ENCODE measurements around the gene AFF3. TPM values are rescaled to one million over a fixed set of nuclear protein-coding genes. Genes with fewer than 3 reads are reported as not detected.

AFF3 gene
- total RNA-seq, 1 experiment from 2014 or later: 0.61 TPM

- Histone ChIP-seq H4K20me1 (ENCODE audit: insufficient read depth) (no peaks in the 10 kb centered on the region), H3K4me2 (ENCODE audit: low read length) (no peak overlapping the region), H3K27me3 (ENCODE audit: insufficient read depth, low read length) (peaks cover 68% of the 10 kb centered on the region), H3K4me3 (replicated peaks in 1 of 2; ENCODE audit: low read depth in 1 of 2, low read length in 2 of 2) (no peak overlapping the region), H3K9me2 (ENCODE audit: insufficient read depth) (no peaks in the 10 kb centered on the region; the same call in 1 of the 2 replicates), H3K79me2 (ENCODE audit: insufficient read depth, low read length) (no peaks in the 10 kb centered on the region), H3K9me3 (ENCODE audit: control insufficient read depth in 1 of 2, insufficient read depth in 1 of 2, low read depth in 1 of 2, low read length in 2 of 2) (no peaks in the 10 kb centered on the region), H2AFZ (ENCODE audit: low read depth, low read length, poor library complexity, severe bottlenecking) (no peak overlapping the region), H3K4me1 (ENCODE audit: control insufficient read depth in 1 of 2, insufficient read depth in 2 of 2, low read length in 2 of 2) (no peaks in the 10 kb centered on the region), H3K9ac (ENCODE audit: low read length) (no peak overlapping the region), H3K27ac (ENCODE audit: low read depth, low read length) (no peak overlapping the region), H3K36me3 (ENCODE audit: control insufficient read depth in 1 of 2, insufficient read depth in 2 of 2, low read length in 2 of 2) (no peaks in the 10 kb centered on the region)
- no TSS peak for BruUV-seq (replicated peaks)
- no peak for ATAC-seq
- TF ChIP-seq EGR1 (IDR thresholded peaks at IDR 0.05; ENCODE audit: low read depth) (no peak), JUND (IDR thresholded peaks at IDR 0.05) (no peak), POLR2AphosphoS5 (IDR thresholded peaks at IDR 0.05; ENCODE audit: low read depth, low read length) (no peak), YY1 (IDR thresholded peaks at IDR 0.05; ENCODE audit: extremely low read depth, insufficient replicate concordance, low read depth, low read length) (no peak), RAD21 (IDR thresholded peaks at IDR 0.05; ENCODE audit: low read depth) (no peak), CEBPB (IDR thresholded peaks at IDR 0.05; ENCODE audit: low read depth) (no peak), ZFX (IDR thresholded peaks at IDR 0.05) (no peak), CBX3 (IDR thresholded peaks at IDR 0.05; ENCODE audit: low read depth) (no peak), SIN3A (IDR thresholded peaks at IDR 0.05; ENCODE audit: low read depth) (no peak), TCF7L2 (IDR thresholded peaks at IDR 0.05; ENCODE audit: borderline replicate concordance, extremely low read depth, insufficient read depth, insufficient read length) (no peak), SP1 (IDR thresholded peaks at IDR 0.05; ENCODE audit: low read depth) (no peak), POLR2A (IDR thresholded peaks at IDR 0.05; ENCODE audit: borderline replicate concordance, extremely low read depth, insufficient read depth, insufficient read length) (no peak), ELF1 (IDR thresholded peaks at IDR 0.05; ENCODE audit: borderline replicate concordance, low read depth) (no peak)
- TF ChIP-seq, protein P1, sequence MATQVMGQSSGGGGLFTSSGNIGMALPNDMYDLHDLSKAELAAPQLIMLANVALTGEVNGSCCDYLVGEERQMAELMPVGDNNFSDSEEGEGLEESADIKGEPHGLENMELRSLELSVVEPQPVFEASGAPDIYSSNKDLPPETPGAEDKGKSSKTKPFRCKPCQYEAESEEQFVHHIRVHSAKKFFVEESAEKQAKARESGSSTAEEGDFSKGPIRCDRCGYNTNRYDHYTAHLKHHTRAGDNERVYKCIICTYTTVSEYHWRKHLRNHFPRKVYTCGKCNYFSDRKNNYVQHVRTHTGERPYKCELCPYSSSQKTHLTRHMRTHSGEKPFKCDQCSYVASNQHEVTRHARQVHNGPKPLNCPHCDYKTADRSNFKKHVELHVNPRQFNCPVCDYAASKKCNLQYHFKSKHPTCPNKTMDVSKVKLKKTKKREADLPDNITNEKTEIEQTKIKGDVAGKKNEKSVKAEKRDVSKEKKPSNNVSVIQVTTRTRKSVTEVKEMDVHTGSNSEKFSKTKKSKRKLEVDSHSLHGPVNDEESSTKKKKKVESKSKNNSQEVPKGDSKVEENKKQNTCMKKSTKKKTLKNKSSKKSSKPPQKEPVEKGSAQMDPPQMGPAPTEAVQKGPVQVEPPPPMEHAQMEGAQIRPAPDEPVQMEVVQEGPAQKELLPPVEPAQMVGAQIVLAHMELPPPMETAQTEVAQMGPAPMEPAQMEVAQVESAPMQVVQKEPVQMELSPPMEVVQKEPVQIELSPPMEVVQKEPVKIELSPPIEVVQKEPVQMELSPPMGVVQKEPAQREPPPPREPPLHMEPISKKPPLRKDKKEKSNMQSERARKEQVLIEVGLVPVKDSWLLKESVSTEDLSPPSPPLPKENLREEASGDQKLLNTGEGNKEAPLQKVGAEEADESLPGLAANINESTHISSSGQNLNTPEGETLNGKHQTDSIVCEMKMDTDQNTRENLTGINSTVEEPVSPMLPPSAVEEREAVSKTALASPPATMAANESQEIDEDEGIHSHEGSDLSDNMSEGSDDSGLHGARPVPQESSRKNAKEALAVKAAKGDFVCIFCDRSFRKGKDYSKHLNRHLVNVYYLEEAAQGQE (IDR thresholded peaks at IDR 0.05; ENCODE audit: low read depth): no peak
- TF ChIP-seq, protein P2, sequence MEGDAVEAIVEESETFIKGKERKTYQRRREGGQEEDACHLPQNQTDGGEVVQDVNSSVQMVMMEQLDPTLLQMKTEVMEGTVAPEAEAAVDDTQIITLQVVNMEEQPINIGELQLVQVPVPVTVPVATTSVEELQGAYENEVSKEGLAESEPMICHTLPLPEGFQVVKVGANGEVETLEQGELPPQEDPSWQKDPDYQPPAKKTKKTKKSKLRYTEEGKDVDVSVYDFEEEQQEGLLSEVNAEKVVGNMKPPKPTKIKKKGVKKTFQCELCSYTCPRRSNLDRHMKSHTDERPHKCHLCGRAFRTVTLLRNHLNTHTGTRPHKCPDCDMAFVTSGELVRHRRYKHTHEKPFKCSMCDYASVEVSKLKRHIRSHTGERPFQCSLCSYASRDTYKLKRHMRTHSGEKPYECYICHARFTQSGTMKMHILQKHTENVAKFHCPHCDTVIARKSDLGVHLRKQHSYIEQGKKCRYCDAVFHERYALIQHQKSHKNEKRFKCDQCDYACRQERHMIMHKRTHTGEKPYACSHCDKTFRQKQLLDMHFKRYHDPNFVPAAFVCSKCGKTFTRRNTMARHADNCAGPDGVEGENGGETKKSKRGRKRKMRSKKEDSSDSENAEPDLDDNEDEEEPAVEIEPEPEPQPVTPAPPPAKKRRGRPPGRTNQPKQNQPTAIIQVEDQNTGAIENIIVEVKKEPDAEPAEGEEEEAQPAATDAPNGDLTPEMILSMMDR (IDR thresholded peaks at IDR 0.05 in 2 of 3, conservative IDR thresholded peaks at IDR 0.05 in 1 of 3; ENCODE audit: borderline replicate concordance in 1 of 3, insufficient read depth in 1 of 3, low read depth in 2 of 3, low read length in 2 of 3): no peak
- TF ChIP-seq, protein P3, sequence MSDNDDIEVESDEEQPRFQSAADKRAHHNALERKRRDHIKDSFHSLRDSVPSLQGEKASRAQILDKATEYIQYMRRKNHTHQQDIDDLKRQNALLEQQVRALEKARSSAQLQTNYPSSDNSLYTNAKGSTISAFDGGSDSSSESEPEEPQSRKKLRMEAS (IDR thresholded peaks at IDR 0.05): no peak
- ChIA-PET POLR2A (no interaction called here), RAD21 (ENCODE audit: low non-redundant PET in 1 of 2, low total read pairs in 2 of 2, uncharacterized antibody in 2 of 2, unreplicated experiment in 2 of 2) (no interaction called here), CTCF (no interaction called here)
- intact Hi-C loops (cut with micrococcal nuclease): no loop called here
- DNase-seq (ENCODE audit: low read depth, low spot score): no peak
Observed at GRCh38 chr2:99805930-99806476, 336.4 kb downstream of the AFF3 start.

All from HCT116 (cell line).